HAP-1 (cell line): Measurements from ENCODE around the gene TGFB1I1.
A peak's percentile ranks its signal among the peaks of the same experiment; 100 is the strongest.
"Not testable (repeated sequence)": the region's sequence is repeated elsewhere in the genome, so short reads cannot be mapped to it uniquely, and the experiment has no call there.

Experiments
- DNase-seq, 2 experiments: peaks; one replicate each; pipeline ENCODE4 v3.0.0-alpha.2; 2016 to 2020; ENCODE audit warnings: low spot score in 2 of 2
- H3K27me3 ChIP-seq: fragments of 250-450 bp; sonication (Bioruptor Pico); 2 replicates; pipeline ENCODE4 v1.5.1; 2020; ENCODE audit warnings: low read depth, mild to moderate bottlenecking, moderate library complexity
- H3K36me3 ChIP-seq: fragments of 250-450 bp; sonication (Bioruptor Pico); replicated peaks from 2 replicates; pipeline ENCODE4 v1.5.1; 2020; ENCODE audit warnings: mild to moderate bottlenecking
- H3K4me1 ChIP-seq: fragments of 250-450 bp; sonication (Bioruptor Pico); 2 replicates; pipeline ENCODE4 v1.5.1; 2020; ENCODE audit warnings: mild to moderate bottlenecking
- H3K4me3 ChIP-seq: fragments of 250-450 bp; sonication (Bioruptor Pico); 2 replicates; pipeline ENCODE4 v1.5.1; 2020; ENCODE audit warnings: mild to moderate bottlenecking, moderate library complexity
- H3K9me3 ChIP-seq: fragments of 250-450 bp; sonication (Bioruptor Pico); 2 replicates; pipeline ENCODE4 v1.5.1; 2020; ENCODE audit warnings: mild to moderate bottlenecking, moderate library complexity
- in situ Hi-C: fragments of 300-500 bp; cut with MboI; formaldehyde crosslinking; loops from 3 replicates; pipeline ENCODE4 v1.14.3; 2020; ENCODE audit warnings: low sequenced_read_pairs, inconsistent platforms, mixed read lengths

Gene TGFB1I1

DNA sequence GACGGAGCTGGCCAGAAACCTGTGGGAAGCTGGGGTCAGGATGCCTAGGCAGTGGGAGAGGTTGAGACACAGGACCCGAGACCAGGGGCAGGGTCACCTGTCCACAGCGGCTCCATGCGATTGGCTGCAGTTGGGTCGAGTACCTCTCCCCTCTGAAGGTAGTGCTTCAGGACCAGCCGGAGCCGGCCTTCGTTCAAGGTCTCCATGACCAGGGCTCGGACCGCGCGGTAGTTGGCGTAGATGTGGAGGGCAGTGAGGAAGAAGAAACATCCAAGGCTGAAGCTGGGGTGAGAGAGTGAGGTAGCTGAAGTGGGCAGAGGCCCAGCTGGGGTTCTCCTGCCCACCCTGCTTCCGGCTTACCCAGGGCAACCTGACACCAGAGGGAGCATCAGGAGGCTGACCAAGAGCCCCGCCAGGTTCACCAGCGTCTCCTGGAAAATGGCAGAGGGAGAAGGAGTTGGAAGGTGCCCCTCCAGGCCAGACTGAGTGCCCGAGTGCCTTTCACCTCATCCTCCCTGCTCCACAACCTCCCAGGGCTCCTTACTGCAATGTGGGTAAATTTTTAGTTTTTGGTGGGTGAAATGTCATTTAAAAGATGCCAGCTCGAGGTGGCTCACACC, 21.7 kb downstream of the TGFB1I1 start:
- no peaks in the 10 kb centered on the region for H3K4me1 ChIP-seq
- H3K4me3 ChIP-seq = no peak overlapping the region
- no peak for DNase-seq
- H3K36me3 ChIP-seq = peaks cover 14% of the 10 kb centered on the region
- in situ Hi-C loops = no loop called here
- H3K9me3 ChIP-seq = no peaks in the 10 kb centered on the region
- H3K27me3 ChIP-seq = no peaks in the 10 kb centered on the region

DNA sequence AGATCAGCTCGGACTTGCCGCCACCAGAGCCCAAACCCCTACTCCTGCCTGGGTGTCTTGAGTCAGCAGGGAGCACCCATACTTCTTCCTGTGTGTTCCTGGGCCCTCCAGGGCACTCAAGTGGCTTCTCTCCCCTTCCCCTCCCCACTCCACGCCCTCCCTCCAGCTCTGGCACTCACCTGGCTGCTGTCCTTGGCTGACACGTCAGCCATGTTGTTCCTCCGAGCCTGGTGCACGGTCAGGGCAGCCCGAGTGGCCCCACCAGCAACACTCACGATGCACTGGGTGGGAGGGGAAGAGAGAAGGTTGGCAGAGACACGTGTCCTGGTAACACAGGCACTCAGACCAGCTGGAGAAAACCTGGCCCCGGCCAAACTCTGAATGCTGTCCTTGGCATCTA, 24.7 kb downstream of the TGFB1I1 start:
- peaks cover 3% of the 10 kb centered on the region for H3K4me1 ChIP-seq
- H3K4me3 ChIP-seq = no peak overlapping the region
- no peaks in the 10 kb centered on the region for H3K27me3 ChIP-seq
- peaks cover 18% of the 10 kb centered on the region for H3K36me3 ChIP-seq
- H3K9me3 ChIP-seq = no peaks in the 10 kb centered on the region
- DNase-seq = no peak
- in situ Hi-C loops = no loop called here

- Histone ChIP-seq H3K36me3 (peaks cover 15% of the 10 kb centered on the region), H3K4me3 (no peak overlapping the region), H3K4me1 (peaks cover 12% of the 10 kb centered on the region), H3K9me3 (no peaks in the 10 kb centered on the region), H3K27me3 (no peaks in the 10 kb centered on the region)
- DNase-seq = no peak
- in situ Hi-C loops = no loop called here
Observed at GRCh38 chr16:31498493-31498892, 26.5 kb downstream of the TGFB1I1 start.

DNA sequence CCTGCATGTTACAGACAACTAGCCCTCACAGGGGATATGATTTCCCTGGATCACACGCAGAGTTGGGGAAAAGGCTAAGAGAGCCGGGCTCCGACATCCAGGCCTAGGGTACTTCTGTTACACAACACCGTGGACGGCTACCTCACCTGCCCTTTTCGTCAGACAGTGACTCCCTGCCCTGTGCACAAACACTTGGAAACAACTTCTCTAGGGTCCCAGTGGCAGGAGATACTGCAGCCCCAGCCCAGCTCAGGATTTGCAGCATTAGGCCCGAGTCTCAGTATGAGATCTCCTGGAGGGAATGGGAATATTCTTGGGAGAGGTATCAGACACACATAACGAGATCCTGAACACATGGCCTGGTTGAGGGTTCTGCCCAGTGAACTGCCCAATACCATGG, 28.0 kb downstream of the TGFB1I1 start:
- peaks cover 15% of the 10 kb centered on the region for H3K36me3 ChIP-seq
- peaks cover 12% of the 10 kb centered on the region for H3K4me1 ChIP-seq
- no peaks in the 10 kb centered on the region for H3K9me3 ChIP-seq
- in situ Hi-C loops = no loop called here
- no peak for DNase-seq
- no peaks in the 10 kb centered on the region for H3K27me3 ChIP-seq
- no peak overlapping the region for H3K4me3 ChIP-seq

GRCh38 chr16:31501226-31501965, 29.4 kb downstream of the TGFB1I1 start:
- H3K4me3 ChIP-seq = no peak overlapping the region
- peaks cover 12% of the 10 kb centered on the region for H3K4me1 ChIP-seq
- H3K27me3 ChIP-seq = no peaks in the 10 kb centered on the region
- in situ Hi-C loops = no loop called here
- peaks cover 10% of the 10 kb centered on the region for H3K36me3 ChIP-seq
- H3K9me3 ChIP-seq = no peaks in the 10 kb centered on the region
- no peak for DNase-seq

DNA sequence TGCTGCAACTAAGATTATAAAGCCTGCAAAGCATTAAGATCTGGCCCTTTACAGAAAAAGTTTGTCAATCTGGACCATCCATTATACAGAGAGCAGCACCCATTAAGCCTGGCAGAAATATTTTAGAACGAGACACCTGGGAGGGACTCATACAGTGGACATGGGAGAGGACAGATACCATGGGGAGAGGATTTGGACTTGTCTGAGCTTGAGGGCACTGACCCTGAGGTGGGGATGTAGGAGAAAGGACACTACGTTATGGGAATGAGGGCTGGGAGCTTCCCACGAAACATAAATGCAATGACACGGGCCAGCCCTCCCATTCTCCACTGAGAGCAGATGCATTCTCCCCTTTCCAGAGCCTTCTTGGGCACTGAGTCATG, 30.0 kb downstream of the TGFB1I1 start:
- Histone ChIP-seq H3K9me3 (no peaks in the 10 kb centered on the region), H3K4me3 (no peak overlapping the region), H3K4me1 (peaks cover 12% of the 10 kb centered on the region), H3K27me3 (no peaks in the 10 kb centered on the region), H3K36me3 (peaks cover 7% of the 10 kb centered on the region)
- DNase-seq = peak in 1 of 2 experiments; percentile 46
- in situ Hi-C loops = no loop called here

DNA sequence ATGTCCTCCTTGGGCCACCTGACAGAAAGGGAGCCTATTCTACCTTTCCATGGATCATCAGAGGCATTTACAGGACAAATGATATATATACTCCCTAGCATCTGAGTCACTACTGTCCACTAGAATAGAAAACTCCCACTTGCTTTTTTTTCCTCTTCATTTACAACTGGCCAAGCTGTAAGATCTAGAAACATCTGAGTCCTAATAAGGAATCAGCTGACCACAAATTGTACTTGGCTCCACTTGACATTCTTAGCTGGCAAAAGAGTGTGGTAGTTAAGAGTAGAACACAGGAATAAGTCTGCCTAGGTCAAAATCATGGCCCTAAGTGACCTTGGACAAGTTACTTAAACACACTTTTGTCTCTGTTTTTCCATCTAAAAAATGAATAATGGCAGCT, 31.0 kb downstream of the TGFB1I1 start:
- DNase-seq = no peak
- H3K9me3 ChIP-seq = no peaks in the 10 kb centered on the region
- in situ Hi-C loops = no loop called here
- H3K27me3 ChIP-seq = no peaks in the 10 kb centered on the region
- H3K4me3 ChIP-seq = no peak overlapping the region
- H3K4me1 ChIP-seq = peaks cover 12% of the 10 kb centered on the region
- H3K36me3 ChIP-seq = peaks cover 11% of the 10 kb centered on the region

DNA sequence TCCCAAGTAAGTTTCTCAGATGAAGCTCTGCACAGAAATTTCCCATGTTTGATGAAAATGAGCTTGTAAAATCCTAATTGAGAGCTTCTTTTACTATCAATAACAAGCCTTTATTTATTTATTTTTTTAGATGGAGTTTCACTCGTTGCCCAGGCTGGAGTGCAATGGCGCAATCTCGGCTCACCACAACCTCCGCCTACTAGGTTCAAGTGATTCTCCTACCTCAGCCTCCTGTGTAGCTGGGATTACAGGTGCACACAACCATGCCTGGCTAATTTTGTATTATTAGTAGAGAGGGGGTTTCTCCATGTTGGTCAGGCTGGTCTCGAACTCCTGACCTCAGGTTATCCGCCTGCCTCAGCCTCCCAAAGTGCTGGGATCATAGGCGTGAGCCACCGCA, 31.6 kb downstream of the TGFB1I1 start:
- in situ Hi-C loops, H3K9me3 ChIP-seq, H3K4me3 ChIP-seq, DNase-seq, H3K27me3 ChIP-seq: not testable (repeated sequence)
- Histone ChIP-seq H3K4me1 (peaks cover 12% of the 10 kb centered on the region), H3K36me3 (peaks cover 16% of the 10 kb centered on the region)

DNA sequence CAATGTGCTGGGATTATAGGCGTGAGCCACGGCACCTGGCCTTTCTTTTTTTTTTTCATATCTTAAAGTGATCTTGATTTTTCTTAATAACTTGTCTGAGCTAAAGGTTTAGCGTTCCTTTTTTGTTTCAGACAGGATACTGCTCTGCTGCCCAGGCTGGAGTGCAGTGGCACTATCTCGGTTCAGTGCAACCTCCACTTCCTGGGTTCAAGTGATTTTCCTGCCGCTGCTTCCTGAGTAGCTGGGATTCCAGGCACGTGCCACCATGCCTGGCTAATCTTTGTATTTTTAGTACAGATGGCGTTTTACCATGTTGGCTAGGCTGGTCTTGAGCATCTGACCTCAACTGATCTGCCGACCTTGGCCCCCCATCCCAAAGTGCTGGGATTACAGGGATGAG, 32.2 kb downstream of the TGFB1I1 start:
- Histone ChIP-seq H3K36me3 (peaks cover 16% of the 10 kb centered on the region), H3K4me3 (no peak overlapping the region), H3K27me3 (no peaks in the 10 kb centered on the region), H3K9me3 (no peaks in the 10 kb centered on the region), H3K4me1 (peaks cover 14% of the 10 kb centered on the region)
- in situ Hi-C loops = no loop called here
- no peak for DNase-seq

DNA sequence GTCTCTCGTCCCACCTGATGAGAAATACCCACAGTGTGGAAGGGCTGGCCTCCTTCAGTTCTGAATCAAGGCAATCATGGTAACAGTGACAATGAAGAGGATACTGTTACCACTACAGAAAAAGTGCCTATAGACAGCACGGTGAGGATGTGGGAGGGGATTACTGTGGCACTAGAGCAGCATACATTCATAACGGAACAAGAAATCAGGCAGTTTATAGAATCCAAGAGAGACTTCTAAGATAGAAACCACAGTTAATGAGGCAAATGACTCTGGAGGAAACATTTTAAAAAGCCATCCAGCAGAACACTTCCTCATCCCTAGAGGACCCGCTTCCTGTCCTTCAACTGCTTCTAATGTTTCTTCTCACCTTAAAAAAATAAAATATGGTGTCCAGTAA, 33.5 kb downstream of the TGFB1I1 start:
- in situ Hi-C loops = no loop called here
- peaks cover 16% of the 10 kb centered on the region for H3K4me1 ChIP-seq
- DNase-seq = no peak
- H3K4me3 ChIP-seq = no peak overlapping the region
- H3K36me3 ChIP-seq = peaks cover 13% of the 10 kb centered on the region
- no peaks in the 10 kb centered on the region for H3K27me3 ChIP-seq
- no peaks in the 10 kb centered on the region for H3K9me3 ChIP-seq

DNA sequence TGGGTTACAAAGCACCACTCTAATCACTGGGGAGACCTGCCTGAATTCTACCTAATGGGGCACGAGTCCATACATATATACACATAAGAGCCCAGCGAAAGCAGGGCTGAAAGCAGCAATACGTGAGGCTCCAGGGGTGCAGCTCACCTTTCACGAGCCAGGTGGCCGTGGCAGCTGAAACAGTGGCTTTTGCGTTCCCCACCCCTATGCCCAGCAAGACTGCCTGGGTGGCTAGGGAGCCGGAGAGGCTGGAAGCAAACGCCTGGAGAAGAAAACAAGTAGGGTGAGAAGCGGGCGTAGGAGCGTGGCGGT, 35.6 kb downstream of the TGFB1I1 start:
- DNase-seq = peak in 1 of 2 experiments; percentile 6
- in situ Hi-C loops = no loop called here

GRCh38 chr16:31507929-31508705, 36.2 kb downstream of the TGFB1I1 start, which contains the start of gene RUSF1:
RUSF1 (minus strand) TSS chr16:31508391; CDS start chr16:31508373, 18 bp downstream.
- in situ Hi-C loops = no loop called here
- H3K27me3 ChIP-seq = no peaks in the 10 kb centered on the region
- peaks cover 12% of the 10 kb centered on the region for H3K36me3 ChIP-seq
- H3K9me3 ChIP-seq = no peaks in the 10 kb centered on the region
- H3K4me1 ChIP-seq = peaks cover 4% of the 10 kb centered on the region; the same call in 1 of the 2 replicates
- DNase-seq = peak; percentile 79 to 92
- peak within 1 kb of the TSS; percentile 99 for H3K4me3 ChIP-seq

More for the DNA sequence above, 35.6 kb downstream of the TGFB1I1 start:
- H3K4me3 ChIP-seq = peak overlapping the region; percentile 99
- peaks cover 12% of the 10 kb centered on the region for H3K36me3 ChIP-seq
- peaks cover 4% of the 10 kb centered on the region for H3K4me1 ChIP-seq
- no peaks in the 10 kb centered on the region for H3K27me3 ChIP-seq
- H3K9me3 ChIP-seq = no peaks in the 10 kb centered on the region

DNA sequence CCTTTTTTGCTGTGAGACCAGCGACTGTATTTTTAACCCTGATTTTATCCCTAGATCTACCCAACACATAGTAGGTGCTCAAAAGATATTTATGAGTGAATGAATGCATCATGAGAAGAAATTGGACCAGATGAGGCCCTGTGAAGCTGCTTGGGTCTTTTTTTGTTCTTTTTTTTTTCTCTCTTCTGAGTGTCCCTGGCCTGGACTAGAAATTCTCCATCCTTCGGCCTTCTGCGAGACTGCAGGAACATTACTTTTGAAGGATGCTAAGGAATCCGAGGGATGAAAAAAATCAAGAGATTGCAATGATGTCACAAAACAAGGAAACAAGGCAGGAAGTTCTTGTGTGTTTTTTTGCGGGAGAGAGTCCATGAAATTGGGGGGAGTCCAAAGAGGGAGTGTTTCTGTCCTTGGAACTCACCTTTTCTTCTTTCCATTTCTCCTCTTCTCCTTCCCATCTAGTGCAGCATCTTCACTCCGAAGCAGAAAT, 36.8 kb downstream of the TGFB1I1 start:
- H3K9me3 ChIP-seq = no peaks in the 10 kb centered on the region
- peaks cover 12% of the 10 kb centered on the region for H3K36me3 ChIP-seq
- DNase-seq = peak in 1 of 2 experiments; percentile 6
- H3K4me1 ChIP-seq = peaks cover 4% of the 10 kb centered on the region; the same call in 1 of the 2 replicates
- in situ Hi-C loops = no loop called here
- no peaks in the 10 kb centered on the region for H3K27me3 ChIP-seq
- H3K4me3 ChIP-seq = peak overlapping the region; percentile 99

GRCh38 chr16:31513126-31513525, 41.2 kb downstream of the TGFB1I1 start:
- in situ Hi-C loops = no loop called here
- Histone ChIP-seq H3K9me3 (no peaks in the 10 kb centered on the region), H3K36me3 (0 out of 2 replicates have a peak, but pooled peaks cover 4% of the 10 kb centered on the region), H3K27me3 (no peaks in the 10 kb centered on the region), H3K4me3 (no peak overlapping the region), H3K4me1 (peaks cover 4% of the 10 kb centered on the region; the same call in 1 of the 2 replicates)
- no peak for DNase-seq
